ENCODE data around the gene ZMYND8.
"Not testable (repeated sequence)": the region's sequence is repeated elsewhere in the genome, so short reads cannot be mapped to it uniquely, and the experiment has no call there.

The ZMYND8 gene

GRCh38 chr20:47247972-47248371 lies 108.5 kb downstream of the ZMYND8 start:
- no peak for TF ChIP-seq CTCF (IDR thresholded peaks at IDR 0.05; ENCODE audit: low read depth, low read length, missing control alignments)
- H3K4me3 ChIP-seq (ENCODE audit: low read depth, low read length), result no peak overlapping the region
- DNase-seq (ENCODE audit: low read depth), result no peak

- no peak for DNase-seq (ENCODE audit: low read depth)
- no peak overlapping the region for H3K4me3 ChIP-seq (ENCODE audit: low read depth, low read length)
- TF ChIP-seq CTCF (IDR thresholded peaks at IDR 0.05; ENCODE audit: low read depth, low read length, missing control alignments), result no peak
Observed at GRCh38 chr20:47246061-47246777, 110.3 kb downstream of the ZMYND8 start.

GRCh38 chr20:47245166-47245565 lies 111.3 kb downstream of the ZMYND8 start:
- not testable (repeated sequence) for DNase-seq (ENCODE audit: low read depth); H3K4me3 ChIP-seq (ENCODE audit: low read depth, low read length)

GRCh38 chr20:47244451-47244850 lies 112.0 kb downstream of the ZMYND8 start:
- no peak for DNase-seq (ENCODE audit: low read depth)
- no peak for TF ChIP-seq CTCF (IDR thresholded peaks at IDR 0.05; ENCODE audit: low read depth, low read length, missing control alignments)
- H3K4me3 ChIP-seq (ENCODE audit: low read depth, low read length), result no peak overlapping the region

GRCh38 chr20:47243532-47244305 lies 112.8 kb downstream of the ZMYND8 start:
- no peak overlapping the region for H3K4me3 ChIP-seq (ENCODE audit: low read depth, low read length)
- TF ChIP-seq CTCF (IDR thresholded peaks at IDR 0.05; ENCODE audit: low read depth, low read length, missing control alignments), result no peak
- no peak for DNase-seq (ENCODE audit: low read depth)

- no peak for TF ChIP-seq CTCF (IDR thresholded peaks at IDR 0.05; ENCODE audit: low read depth, low read length, missing control alignments)
- DNase-seq (ENCODE audit: low read depth), result no peak
- no peak overlapping the region for H3K4me3 ChIP-seq (ENCODE audit: low read depth, low read length)
Observed at GRCh38 chr20:47243003-47243402, 113.5 kb downstream of the ZMYND8 start.

- no peak overlapping the region for H3K4me3 ChIP-seq (ENCODE audit: low read depth, low read length)
- TF ChIP-seq CTCF (IDR thresholded peaks at IDR 0.05; ENCODE audit: low read depth, low read length, missing control alignments), result no peak
- DNase-seq (ENCODE audit: low read depth), result no peak
Observed at GRCh38 chr20:47241345-47241781, 115.1 kb downstream of the ZMYND8 start.

GRCh38 chr20:47240096-47240495 lies 116.4 kb downstream of the ZMYND8 start:
- DNase-seq (ENCODE audit: low read depth); H3K4me3 ChIP-seq (ENCODE audit: low read depth, low read length): not testable (repeated sequence)
